A549 (cell line): ENCODE results near the gene ATN1. TPM values are rescaled to one million over a fixed set of nuclear protein-coding genes. Genes with fewer than 3 reads are reported as not detected.
A peak's percentile ranks its signal among the peaks of the same experiment; 100 is the strongest.
"Not testable (repeated sequence)": the region's sequence is repeated elsewhere in the genome, so short reads cannot be mapped to it uniquely, and the experiment has no call there.

Experiments
- ATAC-seq, 2 experiments: fragments of 200-7000 bp in 1 of 2; fragments of >200 bp in 1 of 2; cut with Nextera tagmentation in 1 of 2; cut with Tn5 transposase in 1 of 2; 3 replicates each; pipeline versions ENCODE4 v1.8.0 to v1.9.1; 2018 to 2020; ENCODE audit warnings: mild to moderate bottlenecking in 1 of 2, moderate library complexity in 1 of 2
- CTCF ChIA-PET: fragments of 300-600 bp; sonication (Branson Sonifier 250); formaldehyde crosslinking; extraction: SDS; loops from one replicate; lab custom pipeline; 2021; ENCODE audit warnings: antibody characterized with exemption, inconsistent platforms; lab: Yijun Ruan, JAX
- POLR2A ChIA-PET: fragments of 350-600 bp; formaldehyde crosslinking; extraction: SDS; loops from one replicate; lab custom pipeline; 2021; ENCODE audit warnings: antibody characterized with exemption, inconsistent platforms; lab: Yijun Ruan, JAX
- DNase-seq, 2 experiments: peaks; one replicate each; pipeline versions ENCODE4 v3.0.0 to v3.0.0-alpha.2; 2011 to 2016; ENCODE audit warnings: low read depth in 1 of 2, low spot score in 1 of 2
- FAIRE-seq: peaks from 2 replicates; lab custom pipeline; 2011; peaks lifted over from hg19 to GRCh38; lab: Jason Lieb, UNC
- H3K27ac ChIP-seq, 2 experiments: fragments of >200 bp; sonication (Bioruptor Twin); formaldehyde crosslinking; 3 replicates each; pipeline ENCODE4 v1.5.1; 2016 to 2017
- H3K4me1 ChIP-seq: fragments of >200 bp; sonication (Bioruptor Twin); formaldehyde crosslinking; 3 replicates; pipeline ENCODE4 v1.6.1; 2016
- H3K4me2 ChIP-seq: fragments of >200 bp; sonication (Bioruptor Twin); formaldehyde crosslinking; 3 replicates; pipeline ENCODE4 v1.6.1; 2016
- H3K4me3 ChIP-seq: fragments of >200 bp; sonication (Bioruptor Twin); formaldehyde crosslinking; 3 replicates; pipeline ENCODE4 v1.5.1; 2016
- H3K9me3 ChIP-seq: fragments of >200 bp; sonication (Bioruptor Twin); formaldehyde crosslinking; 3 replicates; pipeline ENCODE4 v1.6.1; 2016
- ATOH8 ChIP-seq: fragments of 250-450 bp; sonication (Bioruptor Pico); IDR thresholded peaks from 2 replicates; pipeline ENCODE4 v1.5.0; 2020; ENCODE audit warnings: low read depth, mild to moderate bottlenecking, moderate library complexity
- BHLHE40 ChIP-seq: IDR thresholded peaks from 2 replicates; pipeline ENCODE4 v1.6.1; 2012; ENCODE audit warnings: low read depth, low read length, inconsistent platforms
- CHD2 ChIP-seq: fragments of 150-350 bp; IDR thresholded peaks from 2 replicates; pipeline ENCODE4 v1.6.1; 2014; ENCODE audit warnings: low read length; ENCODE audit not compliant: partially characterized antibody
- E2F6 ChIP-seq: IDR thresholded peaks from 2 replicates; pipeline ENCODE4 v1.6.1; 2012; ENCODE audit warnings: low read depth, borderline replicate concordance
- ELK1 ChIP-seq: fragments of 150-350 bp; IDR thresholded peaks from 2 replicates; pipeline ENCODE4 v1.6.1; 2014; ENCODE audit warnings: low read depth, mild to moderate bottlenecking, low read length
- ESRRA ChIP-seq: fragments of 150-350 bp; IDR thresholded peaks from 2 replicates; pipeline ENCODE4 v1.6.1; 2014; ENCODE audit warnings: mild to moderate bottlenecking, low read length, borderline replicate concordance
- FOSB ChIP-seq: fragments of 250-450 bp; sonication (Bioruptor Pico); IDR thresholded peaks from 2 replicates; pipeline ENCODE4 v1.5.0; 2020; ENCODE audit warnings: mild to moderate bottlenecking, moderate library complexity
- HMGXB4 ChIP-seq: fragments of 250-450 bp; sonication (Bioruptor Pico); IDR thresholded peaks from 2 replicates; pipeline ENCODE4 v1.5.0; 2021; ENCODE audit warnings: mild to moderate bottlenecking, moderate library complexity, borderline replicate concordance
- HOXA7 ChIP-seq: fragments of 250-450 bp; sonication (Bioruptor Pico); IDR thresholded peaks from 2 replicates; pipeline ENCODE4 v1.5.0; 2020; ENCODE audit warnings: mild to moderate bottlenecking, moderate library complexity
- HOXB13 ChIP-seq: fragments of 250-450 bp; sonication (Bioruptor Pico); IDR thresholded peaks from 2 replicates; pipeline ENCODE4 v1.5.0; 2020; ENCODE audit warnings: low read depth, mild to moderate bottlenecking, moderate library complexity
- JUN ChIP-seq, 2 experiments: fragments of >200 bp; sonication (Bioruptor Twin); formaldehyde crosslinking; IDR thresholded peaks; 2 replicates in 1 of 2; 3 replicates in 1 of 2; pipeline ENCODE4 v1.6.1; 2016 to 2017
- MAX ChIP-seq: IDR thresholded peaks from 2 replicates; pipeline ENCODE4 v1.6.1; 2012
- NFE2L2 ChIP-seq: fragments of 150-350 bp; conservative IDR thresholded peaks from 2 replicates; pipeline ENCODE4 v1.6.1; 2014; ENCODE audit warnings: low read length
- PBX3 ChIP-seq: IDR thresholded peaks from 2 replicates; pipeline ENCODE4 v1.6.1; 2012
- PHF8 ChIP-seq: fragments of 200-600 bp; sonication (generic); IDR thresholded peaks from 2 replicates; pipeline ENCODE4 v1.6.1; 2016; ENCODE audit warnings: low read depth, mild to moderate bottlenecking, antibody characterized with exemption, moderate library complexity, borderline replicate concordance
- POLR2A ChIP-seq: IDR thresholded peaks from 2 replicates; pipeline ENCODE4 v1.6.1; 2012; ENCODE audit warnings: mild to moderate bottlenecking, low read length
- RCOR1 ChIP-seq: fragments of 150-350 bp; IDR thresholded peaks from 2 replicates; pipeline ENCODE4 v1.6.1; 2014; ENCODE audit warnings: antibody characterized with exemption, low read length, low read depth
- RNF2 ChIP-seq: fragments of 200-600 bp; sonication (generic); IDR thresholded peaks from 2 replicates; pipeline ENCODE4 v1.6.1; 2016; ENCODE audit warnings: low read depth, mild to moderate bottlenecking, antibody characterized with exemption, moderate library complexity, borderline replicate concordance
- USF2 ChIP-seq: fragments of 450-650 bp; IDR thresholded peaks from 2 replicates; pipeline ENCODE4 v1.6.1; 2014; ENCODE audit warnings: antibody characterized with exemption
- WGBS: methylation state at CpG from one replicate; pipeline ENCODE4 v1.1.6; 2017; ENCODE audit errors: missing lambda C conversion rate; 5-methylcytosine and 5-hydroxymethylcytosine counted together
- polyA minus RNA-seq: library from RNA; depleted of rRNA, polyadenylated mRNA; stranded (reverse); fragments of >200 nt; gene quantifications from 2 replicates; pipeline ENCODE4 v1.2.3, GENCODE V29; 2011; rRNA and poly(A)+ RNA removed
- polyA plus RNA-seq, 4 experiments: library from polyadenylated mRNA; depleted of rRNA in 3 of 4; stranded (reverse); fragments of >200 nt; fragmentation: RNase III in 1 of 4; extraction: RNeasy Plus Mini Kit Qiagen cat#74134 plus additional on column Dnase treatment in 1 of 4; gene quantifications; 2 replicates in 3 of 4; 3 replicates in 1 of 4; pipeline ENCODE4 v1.2.3, GENCODE V29; 2011 to 2017

ATN1 gene
- polyA plus RNA-seq (2011; rRNA removed) (11.3 and 23.1 TPM in 2 replicates), polyA plus RNA-seq (2017; fragmentation: RNase III; extraction: RNeasy Plus Mini Kit Qiagen cat#74134 plus additional on column Dnase treatment) (40.3 to 51.6 TPM (median 51.2 TPM) in 3 replicates), polyA minus RNA-seq (14.1 and 24.0 TPM in 2 replicates)
- polyA plus RNA-seq (2012; cell fraction: cytosol; rRNA removed): 26.7 and 40.3 TPM in 2 replicates
- 96.0 and 102 TPM in 2 replicates for polyA plus RNA-seq (2012; cell fraction: nucleus; rRNA removed)

- ChIA-PET POLR2A (interaction anchor here (0.8 to 4.1 kb wide), 7 partner anchors 9 to 60 kb away, joined by 3 to 44 read pairs (median 14); partner anchors contain the start of genes C12orf57, RNU7-1, SPSB2 and TPI1), CTCF (interaction anchor here (0.6 to 18.2 kb wide), 7 partner anchors 13 to 103 kb away, joined by 3 to 370 read pairs (median 38); partner anchors contain the start of genes C12orf57, ENO2, PTPN6 and RNU7-1)
- H3K4me1 ChIP-seq: peaks cover 50% of the 10 kb centered on the region
- H3K27ac ChIP-seq: peak within 1 kb of the TSS; percentile 99 to 100
- peak within 1 kb of the TSS; percentile 93 for H3K4me3 ChIP-seq
- no peaks in the 10 kb centered on the region for H3K9me3 ChIP-seq
- no peak for TF ChIP-seq USF2
- TF ChIP-seq HMGXB4: no peak
- TF ChIP-seq PHF8: peak; percentile 48; the same call in 1 of the 2 replicates
- TF ChIP-seq HOXA7: no peak
- peak in 1 of 2 experiments; percentile 39; a peak in 1 of 5 replicates for TF ChIP-seq JUN (IDR thresholded peaks at IDR 0.05)
- no peak for TF ChIP-seq FOSB
- TF ChIP-seq ELK1: no peak
- TF ChIP-seq RNF2: no peak
- no peak for TF ChIP-seq HOXB13 (CRISPR knock-in tag)
- no peak for TF ChIP-seq RCOR1
- peak; percentile 67 for TF ChIP-seq POLR2A
- TF ChIP-seq E2F6: peak; percentile 33; the same call in 1 of the 2 replicates
- TF ChIP-seq BHLHE40: no peak
- TF ChIP-seq PBX3: no peak
- peak; percentile 54 for TF ChIP-seq MAX
- TF ChIP-seq ATOH8: no peak
- TF ChIP-seq ESRRA: no peak
- TF ChIP-seq NFE2L2: no peak
- TF ChIP-seq CHD2: no peak
- peak within 1 kb of the TSS; percentile 82 for H3K4me2 ChIP-seq
- DNase-seq: peak; percentile 56 to 59
- WGBS: 7% methylated on average over 22 of the region's 66 CpGs
- FAIRE-seq: no peak
- peak; percentile 11 to 23; a peak in 5 of 6 replicates for ATAC-seq
Measured at GRCh38 chr12:6927379-6928021, at the start of gene ATN1. TSS of gene ATN1 (plus strand) at chr12:6927959. CDS start at chr12:6934002, 6,043 bp downstream.

- DNase-seq, H3K9me3 ChIP-seq, ATAC-seq, FAIRE-seq, H3K4me3 ChIP-seq: not testable (repeated sequence)
- Histone ChIP-seq H3K4me1 (peaks cover 34% of the 10 kb centered on the region), H3K4me2 (peak overlapping the region; percentile 81; the same call in 2 of the 3 replicates), H3K27ac (peak overlapping the region; percentile 87 to 94)
- CTCF ChIA-PET: interaction anchor here (0.6 to 17.9 kb wide), 5 partner anchors 9 to 440 kb away, joined by 3 to 399 read pairs (median 4); partner anchors contain the start of gene SPSB2
- WGBS: 94% methylated on average over 11 of the region's 11 CpGs
- POLR2A ChIA-PET: interaction anchor here (1.2 to 2.4 kb wide), 2 partner anchors 12 kb away, joined by 8 read pairs; partner anchors contain the start of gene TPI1
Measured at GRCh38 chr12:6879824-6880223, 47.9 kb upstream of the ATN1 start.
